Activated CD4-positive, alpha-beta T cell treated with anti-CD3 and anti-CD28 coated beads, Interleukin-2, amount 50 U/mL, for 16 hours (primary cell): Measurements from ENCODE around the gene SIRPB2.

Experiments
- DNase-seq: peaks from one replicate; pipeline ENCODE4 v3.0.0-alpha.2; 2020

The SIRPB2 gene

GRCh38 chr20:1438361-1438760, 52.9 kb downstream of the SIRPB2 start:
- DNase-seq, result no peak

GRCh38 chr20:1437235-1437904, 53.9 kb downstream of the SIRPB2 start:
- peak; percentile 81 for DNase-seq

- no peak for DNase-seq
Measured at GRCh38 chr20:1436263-1436662, 55.0 kb downstream of the SIRPB2 start.

GRCh38 chr20:1435337-1435699, 55.9 kb downstream of the SIRPB2 start:
- no peak for DNase-seq

- peak; percentile 90 for DNase-seq
Measured at GRCh38 chr20:1434571-1435336, 56.5 kb downstream of the SIRPB2 start.

GRCh38 chr20:1431158-1431557, 60.1 kb downstream of the SIRPB2 start:
- DNase-seq, result no peak

- no peak for DNase-seq
Measured at GRCh38 chr20:1430004-1430451, 61.2 kb downstream of the SIRPB2 start.

GRCh38 chr20:1429143-1429728, 62.0 kb downstream of the SIRPB2 start:
- DNase-seq, result no peak

GRCh38 chr20:1427457-1428054, 63.7 kb downstream of the SIRPB2 start:
- no peak for DNase-seq

- no peak for DNase-seq
Measured at GRCh38 chr20:1426231-1426849, 64.9 kb downstream of the SIRPB2 start.
